ENCODE measurements around the gene ZCCHC24. TPM values are rescaled to one million over a fixed set of nuclear protein-coding genes. Genes with fewer than 3 reads are reported as not detected.
A peak's percentile ranks its signal among the peaks of the same experiment; 100 is the strongest.
"Not testable (repeated sequence)": the region's sequence is repeated elsewhere in the genome, so short reads cannot be mapped to it uniquely, and the experiment has no call there.

Gene ZCCHC24
- total RNA-seq, 1 donor from 2014 or later: 41.9 TPM

DNA sequence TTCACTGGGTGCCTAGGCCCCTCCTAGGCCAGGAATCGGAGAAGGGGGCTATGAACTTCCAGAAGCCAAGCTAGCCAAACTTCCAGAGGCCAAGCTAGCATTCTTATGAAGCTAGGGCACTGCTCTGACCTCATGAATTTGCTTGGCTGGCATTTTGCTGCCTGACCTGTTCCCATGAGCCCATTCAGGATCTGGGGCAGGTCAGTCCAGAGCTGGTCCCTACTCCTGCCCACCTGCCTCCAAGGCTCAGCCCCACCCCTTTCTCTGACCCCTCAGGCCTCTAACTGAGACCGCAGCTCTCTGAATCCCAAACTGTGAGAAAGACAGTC, 99.4 kb downstream of the ZCCHC24 start:
- DNase-seq: no peak

DNA sequence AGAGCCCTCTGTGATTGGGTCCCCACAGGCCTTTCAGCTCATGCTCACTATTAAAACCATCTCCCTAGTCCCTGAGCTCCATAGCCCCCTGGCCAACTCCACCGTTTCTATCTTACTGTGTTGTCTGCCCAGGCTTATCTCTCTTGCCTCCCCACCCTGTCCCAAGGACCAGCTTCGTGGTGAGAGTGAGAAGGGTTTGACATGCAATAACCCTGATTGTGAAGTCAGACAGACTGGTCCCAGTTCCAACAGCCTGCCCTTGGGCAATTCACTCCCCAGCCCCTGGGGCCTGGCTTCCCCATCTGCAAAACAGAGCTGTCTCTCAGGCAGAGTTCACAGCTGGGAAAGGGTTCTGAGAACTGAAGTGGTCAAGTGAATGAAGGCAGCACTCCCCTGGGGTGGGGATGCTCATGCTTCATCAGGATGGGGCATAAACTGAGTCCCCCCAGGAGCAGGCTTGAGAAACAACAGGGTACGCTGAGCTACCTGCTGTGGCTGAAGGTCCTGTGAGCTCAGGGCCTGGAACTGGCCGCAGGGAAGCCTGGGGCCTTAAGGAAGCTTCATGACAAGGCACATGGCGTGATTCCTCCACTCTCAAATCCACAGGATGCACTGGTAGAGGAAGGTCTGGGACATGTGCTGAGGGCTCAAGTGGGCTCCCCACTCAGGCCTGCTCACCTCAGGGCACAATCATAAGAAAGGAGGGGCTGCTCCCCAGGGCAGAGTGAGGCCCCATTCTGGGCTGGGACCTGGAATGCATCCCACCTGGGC, 100.0 kb downstream of the ZCCHC24 start:
- no peak for DNase-seq

DNA sequence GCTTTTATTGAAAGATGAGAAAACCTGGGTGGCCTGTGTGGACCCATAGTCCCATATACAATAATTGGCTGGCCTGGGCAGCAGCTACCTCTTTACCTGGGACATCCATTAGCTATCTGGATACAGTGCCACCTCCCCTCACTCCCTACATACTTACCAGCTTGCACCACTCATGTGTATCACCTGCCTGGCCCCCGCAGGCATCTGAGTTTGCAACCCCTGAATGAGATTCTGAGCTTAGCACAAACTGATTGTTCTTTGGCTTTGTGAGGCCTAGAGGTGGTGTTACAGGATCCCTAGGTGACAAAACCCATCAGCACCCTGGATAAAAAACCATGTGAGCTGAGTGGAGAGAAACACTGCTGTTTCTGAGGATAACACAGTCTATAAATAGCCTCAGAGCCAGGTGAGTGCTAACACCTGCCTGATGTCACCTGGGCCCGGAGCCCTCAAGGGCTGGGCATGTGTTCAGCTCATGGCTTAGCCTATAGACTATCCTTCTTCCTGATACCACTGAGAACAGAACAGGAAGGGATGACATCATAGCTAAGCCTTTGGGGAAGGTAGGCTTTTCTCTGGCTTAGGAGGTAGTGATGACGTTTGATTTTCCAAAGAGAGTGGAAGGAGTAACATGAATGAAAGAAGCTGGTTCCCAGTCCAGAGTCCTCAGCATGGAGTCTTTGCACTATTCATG, 100.8 kb downstream of the ZCCHC24 start:
- no peak for DNase-seq

DNA sequence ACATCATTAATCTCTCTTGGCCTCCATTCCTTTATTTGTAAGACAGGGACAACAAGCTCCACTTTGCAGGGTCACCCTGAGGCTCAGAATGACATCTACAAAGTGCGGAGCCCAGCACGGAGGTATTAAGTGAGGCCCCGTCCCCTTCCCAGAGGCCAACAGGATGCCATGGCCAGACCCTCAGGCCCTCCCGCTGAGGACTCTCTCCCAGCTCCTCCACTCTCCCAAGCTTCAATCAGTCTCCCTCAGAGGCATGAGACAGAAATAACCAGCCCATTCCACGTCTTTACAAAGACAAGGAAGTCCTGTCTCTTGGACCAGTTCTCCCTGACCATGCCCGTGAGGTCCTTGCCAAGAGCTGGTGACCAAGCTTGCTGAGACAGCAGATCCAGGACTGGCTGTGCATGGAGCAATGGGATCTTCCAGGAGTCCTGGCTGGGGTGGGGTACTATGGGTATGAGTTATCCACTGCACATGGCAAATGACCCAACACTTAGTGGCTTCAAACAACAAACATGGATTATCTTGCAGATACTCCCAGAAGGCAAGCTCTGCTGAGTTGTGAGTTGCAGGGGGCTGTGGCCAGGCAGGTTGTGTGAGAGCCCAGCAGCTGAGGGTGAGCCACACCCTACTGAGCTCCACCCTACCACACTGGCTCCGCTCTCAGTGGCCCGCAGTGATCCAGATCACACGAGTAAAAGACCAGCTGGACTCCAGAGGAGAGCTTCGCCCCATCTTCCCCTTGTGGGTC, 102.4 kb downstream of the ZCCHC24 start:
- no peak for DNase-seq

DNA sequence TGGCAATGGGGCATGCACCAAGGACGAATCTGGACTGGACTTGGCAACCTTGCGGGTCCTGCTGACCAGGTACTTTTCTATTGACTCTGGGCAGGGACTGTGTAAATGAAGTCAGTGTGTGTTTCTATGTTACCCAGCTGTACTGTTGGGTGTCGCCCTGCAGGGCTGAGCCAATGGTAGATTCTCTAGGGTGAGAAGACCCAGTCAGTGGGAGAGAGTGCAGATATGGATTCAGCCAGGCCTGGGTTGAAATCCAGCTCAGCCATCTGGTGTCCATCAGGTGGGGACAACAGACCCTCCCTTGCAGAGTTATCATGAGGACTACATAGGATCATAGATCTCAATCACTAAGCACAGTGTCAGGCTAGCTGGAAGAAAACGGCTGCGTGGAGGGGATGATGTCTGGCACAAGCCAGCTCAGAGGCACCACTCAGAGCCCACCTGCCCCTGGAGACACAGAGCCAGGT, 103.1 kb downstream of the ZCCHC24 start:
- no peak for DNase-seq

DNA sequence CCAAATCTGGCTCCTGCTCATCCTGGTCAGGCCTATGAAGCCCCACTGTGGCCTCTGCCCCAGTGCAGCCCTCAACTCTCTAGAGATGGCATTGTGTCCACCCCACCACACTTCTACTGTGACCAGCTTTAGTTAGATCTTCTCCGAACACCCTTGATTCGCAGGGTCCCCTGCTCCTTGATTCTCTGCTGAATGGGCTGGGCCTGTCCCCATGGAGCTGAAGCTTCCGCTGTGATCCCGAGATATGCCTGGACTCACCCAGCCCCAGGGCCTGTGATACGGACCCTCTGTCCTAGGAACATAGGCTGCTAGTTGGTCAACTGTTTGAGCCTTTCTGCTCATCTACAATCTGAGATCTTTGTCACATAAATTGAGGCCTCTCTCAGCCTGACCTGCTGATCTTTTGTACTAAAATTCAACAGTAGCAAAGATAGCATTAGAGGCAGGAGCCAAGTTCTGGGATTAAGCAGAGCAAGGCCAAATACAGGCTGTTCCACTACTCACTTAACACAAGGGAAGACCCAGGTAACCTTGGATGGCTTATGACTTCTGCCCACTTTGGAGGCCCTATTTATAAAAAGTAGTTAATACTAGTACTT, 104.7 kb downstream of the ZCCHC24 start:
- DNase-seq: no peak

DNA sequence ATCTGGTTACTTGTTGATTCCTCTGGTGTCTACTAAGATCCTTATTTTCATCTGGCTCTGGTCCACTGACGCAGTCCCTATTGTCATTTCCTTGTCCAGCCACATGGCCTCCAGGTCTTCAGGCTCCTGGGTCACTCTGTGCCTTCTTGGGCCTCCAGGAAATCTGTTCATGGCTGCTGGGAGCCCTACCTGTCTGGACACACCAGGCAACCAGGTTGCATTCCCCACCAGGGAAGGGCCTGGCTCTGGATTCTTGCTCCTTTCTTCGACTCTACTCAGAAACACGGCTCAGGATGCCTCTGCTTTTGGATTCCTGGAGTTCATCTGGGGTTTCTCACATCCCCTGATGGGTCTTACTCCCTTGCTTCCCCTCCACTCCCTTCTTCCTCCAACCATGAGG, 106.2 kb downstream of the ZCCHC24 start:
- DNase-seq: no peak

DNA sequence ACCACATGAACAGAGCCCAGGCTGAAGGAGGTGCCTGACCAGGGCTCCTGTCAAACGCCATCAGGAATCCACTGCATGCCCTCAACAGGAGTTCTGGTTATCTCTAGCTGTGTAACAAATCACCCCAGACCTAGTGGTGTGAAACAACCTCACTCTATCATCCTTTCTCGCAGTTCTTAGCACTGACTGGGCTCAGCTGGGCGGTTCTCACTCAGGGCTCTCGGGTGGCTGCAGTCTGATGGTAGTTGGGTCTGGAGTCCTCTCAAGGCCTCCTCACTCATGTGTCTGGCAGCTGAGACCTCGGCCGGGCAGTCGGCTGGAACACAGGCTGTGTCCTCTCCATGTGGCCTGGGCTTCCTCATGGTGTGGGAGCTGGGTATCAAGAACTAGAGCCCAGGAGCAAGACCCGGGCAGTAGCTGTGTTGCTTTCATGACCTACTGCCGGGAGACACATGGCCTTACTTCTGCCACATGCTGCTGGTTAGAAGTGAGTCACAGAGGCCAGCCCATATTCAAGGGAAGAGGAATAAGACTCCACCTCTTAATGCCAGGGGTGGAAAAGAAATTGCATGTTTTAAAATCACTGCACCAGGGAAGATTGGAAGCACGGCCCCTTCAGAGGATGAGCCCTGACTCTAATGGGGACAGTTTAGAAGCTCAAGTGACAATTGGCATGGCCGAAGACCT, 107.5 kb downstream of the ZCCHC24 start:
- not testable (repeated sequence) for DNase-seq

DNA sequence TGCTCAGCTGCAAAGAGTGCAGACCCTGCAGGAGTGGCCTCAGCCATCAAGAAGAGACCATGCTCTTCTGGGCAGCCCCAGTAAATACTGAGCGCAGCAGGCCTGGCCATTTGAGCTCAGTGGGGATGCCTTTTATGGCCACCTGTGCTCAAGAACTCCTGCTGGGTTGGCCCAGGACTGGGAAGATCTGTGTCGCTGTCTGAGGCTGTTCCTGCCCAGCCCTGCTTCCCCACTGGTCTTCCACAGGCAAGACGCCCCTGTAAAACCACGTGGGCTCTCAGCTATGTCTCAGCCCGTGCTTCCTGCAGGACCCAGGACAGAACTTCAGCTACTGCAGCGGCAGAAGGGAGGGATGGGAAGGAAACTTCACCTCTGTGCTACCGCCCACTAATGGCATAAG, 108.7 kb downstream of the ZCCHC24 start:
- DNase-seq: no peak

DNA sequence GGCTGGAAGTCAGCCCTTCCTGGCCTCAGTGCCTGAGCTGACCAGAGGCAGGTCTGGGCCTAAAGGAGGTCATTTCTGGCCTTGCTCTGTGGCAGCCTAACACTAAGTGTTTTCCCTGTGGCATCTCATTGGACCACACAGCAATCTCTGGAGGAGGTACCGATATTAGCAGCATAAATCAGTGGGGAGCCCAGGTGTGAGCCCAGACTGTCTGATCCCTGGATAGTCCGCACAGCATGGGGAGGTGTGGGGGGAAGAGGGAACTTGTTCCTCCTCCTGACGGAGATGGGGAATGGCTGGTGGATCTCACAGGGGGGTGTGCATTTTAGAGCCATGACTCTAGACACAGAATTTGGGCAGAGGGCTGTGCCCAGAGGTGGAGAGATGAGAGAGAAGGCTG, 109.1 kb downstream of the ZCCHC24 start:
- no peak for DNase-seq

DNA sequence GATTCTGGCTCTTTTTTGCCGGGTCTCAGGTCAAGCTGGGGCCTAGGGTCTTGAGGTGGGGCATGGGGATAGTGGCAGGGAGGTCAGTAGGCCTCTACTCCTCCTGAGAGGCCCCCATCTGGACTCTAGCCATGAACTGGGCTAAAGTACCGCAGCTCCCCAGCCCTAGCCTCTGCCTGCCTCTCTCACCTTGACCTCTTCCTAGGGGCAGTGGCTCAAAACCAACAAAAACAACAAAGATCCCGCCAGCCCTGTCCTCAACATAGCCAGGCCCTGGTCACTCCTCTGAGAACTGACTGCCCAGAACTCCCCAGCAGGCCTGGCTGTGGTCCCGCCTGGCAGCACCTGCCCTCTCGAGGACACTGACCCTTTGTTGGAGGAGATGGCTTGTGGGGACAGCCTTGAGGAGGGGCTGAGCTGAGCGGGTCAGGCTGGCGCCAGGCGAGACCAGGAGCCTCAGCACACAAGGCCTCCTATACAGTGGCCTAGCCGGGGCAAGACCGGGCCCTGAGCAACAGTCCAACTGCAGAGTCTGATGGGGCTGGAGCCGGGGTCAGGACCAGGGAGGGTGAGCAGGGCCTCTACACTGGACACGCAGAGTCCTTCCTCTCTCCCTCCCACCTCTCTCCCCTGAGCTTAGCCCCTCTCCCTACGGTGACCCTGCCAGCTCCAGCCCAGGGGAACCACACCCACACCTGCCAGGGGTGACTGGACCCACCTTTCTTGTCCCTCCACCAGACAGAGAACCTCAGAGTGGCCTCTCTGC, 109.8 kb downstream of the ZCCHC24 start:
- peak; percentile 35 for DNase-seq

DNA sequence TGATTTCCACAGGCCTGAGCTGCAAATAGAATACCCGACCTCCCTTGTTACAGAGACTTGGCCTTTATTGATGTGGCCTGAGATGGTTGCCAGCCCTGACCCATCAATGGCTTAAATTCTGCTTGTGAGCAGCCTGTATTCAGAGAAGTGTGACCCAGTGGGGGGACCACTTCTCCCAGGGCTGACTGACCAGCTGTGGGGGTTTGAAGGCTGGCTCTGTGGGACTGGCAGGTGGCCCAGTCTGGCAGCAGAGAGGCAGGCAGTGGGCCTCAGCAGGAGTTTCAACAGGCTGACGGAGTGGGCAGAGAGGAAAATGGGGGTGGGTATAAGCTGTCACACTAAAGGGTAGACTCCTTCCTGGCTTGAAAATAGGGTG, 110.3 kb downstream of the ZCCHC24 start:
- peak; percentile 49 for DNase-seq

DNA sequence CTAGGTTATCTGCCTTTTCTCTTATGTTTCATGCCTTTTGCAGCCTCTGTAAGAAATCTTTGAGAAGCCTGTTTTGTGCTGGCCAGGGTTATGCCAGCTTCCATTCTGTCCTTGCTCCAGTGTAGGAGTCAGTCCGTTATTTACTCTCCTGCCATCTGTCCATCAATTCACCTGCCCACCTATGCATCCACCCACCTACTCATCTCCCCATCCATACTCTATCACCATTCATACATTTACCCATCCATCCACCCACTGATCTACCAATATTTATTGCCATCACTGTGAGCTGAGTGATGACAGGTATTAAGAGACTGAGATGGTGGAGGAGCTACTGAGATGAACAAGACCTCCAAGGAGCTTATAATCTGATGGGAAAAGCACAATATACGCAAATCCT, 110.9 kb downstream of the ZCCHC24 start:
- no peak for DNase-seq

DNA sequence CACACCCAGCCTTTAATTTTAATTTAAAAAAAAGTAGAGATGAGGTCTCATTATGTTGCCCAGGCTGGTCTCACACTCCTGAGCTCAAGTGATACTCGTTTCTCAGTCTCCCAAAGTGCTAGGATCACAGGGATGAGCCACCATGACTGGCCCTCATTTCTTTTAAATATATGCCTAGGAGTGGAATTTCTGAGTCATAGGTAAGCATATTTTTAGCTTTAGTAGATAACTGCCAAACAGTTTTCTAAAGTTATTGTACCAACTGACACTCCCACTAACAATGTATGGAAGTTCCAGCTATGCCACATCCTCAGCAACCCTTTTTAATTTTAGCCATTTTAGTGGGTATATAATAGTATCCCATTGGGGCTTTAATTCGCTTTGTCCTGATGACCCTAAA, 111.9 kb downstream of the ZCCHC24 start:
- DNase-seq: no peak

DNA sequence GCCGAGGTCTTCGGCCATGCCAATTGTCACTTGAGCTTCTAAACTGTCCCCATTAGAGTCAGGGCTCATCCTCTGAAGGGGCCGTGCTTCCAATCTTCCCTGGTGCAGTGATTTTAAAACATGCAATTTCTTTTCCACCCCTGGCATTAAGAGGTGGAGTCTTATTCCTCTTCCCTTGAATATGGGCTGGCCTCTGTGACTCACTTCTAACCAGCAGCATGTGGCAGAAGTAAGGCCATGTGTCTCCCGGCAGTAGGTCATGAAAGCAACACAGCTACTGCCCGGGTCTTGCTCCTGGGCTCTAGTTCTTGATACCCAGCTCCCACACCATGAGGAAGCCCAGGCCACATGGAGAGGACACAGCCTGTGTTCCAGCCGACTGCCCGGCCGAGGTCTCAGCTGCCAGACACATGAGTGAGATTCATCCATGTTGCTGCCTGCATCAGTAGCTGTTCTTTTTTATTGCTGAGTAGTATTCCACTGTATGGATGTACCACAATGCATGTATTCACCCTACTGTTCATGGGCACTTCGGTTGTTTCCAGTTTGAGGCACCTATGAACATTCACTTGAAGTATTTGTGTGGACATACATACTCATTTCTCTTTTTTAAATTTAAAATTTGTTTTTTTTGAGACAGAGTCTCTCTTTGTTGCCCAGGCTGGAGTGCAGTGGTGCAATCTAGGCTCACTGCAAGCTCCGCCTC, 112.7 kb downstream of the ZCCHC24 start:
- DNase-seq: not testable (repeated sequence)

Other genes with a start within 250 kb of the ZCCHC24 start
- 26.6 TPM for gene PPIF, start 98.2 kb downstream of the ZCCHC24 start, total RNA-seq
- gene EIF5AL1, start 66.9 kb upstream of the ZCCHC24 start, total RNA-seq: 0.10 TPM
- gene SFTPA2, start 114.8 kb upstream of the ZCCHC24 start, total RNA-seq: 0.62 TPM
- not detected for gene SFTPA1, start 165.3 kb upstream of the ZCCHC24 start, total RNA-seq